GM18517 (cell line): ENCODE results near the gene DEPP1.

ENCODE experiments used
- ATAC-seq: cut with Tn5 transposase; IDR thresholded peaks from one replicate; pipeline ENCODE4 v1.9.1; 2021; ENCODE audit warnings: mild to moderate bottlenecking, moderate library complexity; ENCODE audit not compliant: unreplicated experiment

The DEPP1 gene

GRCh38 chr10:44968091-44968490, 10.5 kb downstream of the DEPP1 start:
- no peak for ATAC-seq

DNA sequence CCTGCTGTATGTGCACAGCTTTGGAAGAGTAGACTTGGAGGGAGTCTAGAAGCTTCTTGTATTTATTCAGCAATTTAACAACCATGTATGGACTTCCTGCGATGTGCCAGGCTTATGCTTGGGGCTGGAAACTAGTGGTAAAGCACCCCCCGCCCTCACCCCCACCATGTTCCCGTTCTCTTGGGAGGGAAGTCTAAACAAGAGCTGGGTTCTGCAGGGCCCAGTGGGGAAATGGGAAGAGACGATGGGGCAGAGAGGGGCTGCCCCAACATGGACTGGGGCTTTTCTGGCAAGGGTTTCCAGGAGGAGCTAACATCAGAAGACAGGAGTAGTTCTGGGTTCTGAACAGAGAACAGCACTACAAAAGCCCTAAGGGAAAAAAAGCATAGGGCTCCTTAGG, 11.0 kb downstream of the DEPP1 start:
- ATAC-seq, result no peak

- no peak for ATAC-seq
These were observed 11.6 kb downstream of the DEPP1 start for GRCh38 chr10:44966816-44967509.

DNA sequence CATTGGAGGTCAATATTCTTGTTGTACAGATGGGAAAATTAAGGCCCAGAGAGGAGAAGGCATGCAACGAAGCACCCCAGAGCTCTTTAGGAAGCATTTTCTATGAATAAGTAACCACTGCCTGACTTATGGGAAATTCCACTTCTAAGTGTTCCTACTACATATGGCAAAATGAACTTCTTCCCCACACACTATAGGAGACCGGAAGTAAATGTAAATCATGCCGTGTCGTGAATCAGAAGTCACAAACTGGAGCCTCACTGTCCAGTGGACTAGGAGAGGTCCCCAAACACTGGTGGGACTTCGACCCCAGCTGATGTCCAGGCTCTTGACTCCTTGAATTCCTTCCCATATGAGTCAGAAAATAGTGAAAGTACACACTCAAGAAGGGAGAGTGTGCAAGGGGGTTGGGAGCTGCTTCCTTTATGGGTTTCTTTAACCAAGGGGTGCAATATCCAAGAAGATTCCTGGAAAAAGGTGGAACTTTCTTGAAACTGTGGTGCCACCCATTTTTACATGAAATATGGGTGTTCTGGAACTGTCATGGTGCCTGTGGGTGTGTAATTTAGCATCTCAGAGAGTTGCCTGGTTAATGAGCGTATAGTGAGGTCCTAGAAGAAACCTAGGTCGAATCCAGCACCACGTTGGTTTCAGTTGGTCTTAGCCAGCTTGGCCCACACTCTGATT, 12.3 kb downstream of the DEPP1 start:
- ATAC-seq, result peak; percentile 25

DNA sequence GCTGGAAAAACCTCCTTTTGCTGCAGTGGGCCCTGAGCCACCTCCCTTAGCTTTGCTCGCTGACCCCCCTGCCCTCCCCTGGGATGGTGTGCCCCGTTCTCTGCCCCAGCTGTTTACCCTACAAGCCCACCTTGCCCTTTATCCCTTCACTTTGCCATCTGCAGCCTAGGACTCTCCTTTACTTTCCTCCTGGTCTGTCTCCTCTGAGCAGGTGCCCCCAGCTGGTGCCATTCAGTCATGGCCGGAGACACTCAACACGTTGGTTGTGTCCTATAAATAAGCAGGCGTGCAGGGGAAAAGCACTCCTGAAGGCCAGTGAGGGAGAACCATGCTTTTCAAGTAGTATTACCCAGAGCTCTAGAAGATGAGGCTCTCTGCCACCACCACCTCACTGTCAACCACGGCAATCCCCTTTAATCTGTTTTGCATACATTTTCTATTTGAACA, 12.9 kb downstream of the DEPP1 start:
- peak; percentile 46 for ATAC-seq

GRCh38 chr10:44965104-44965503, 13.5 kb downstream of the DEPP1 start:
- no peak for ATAC-seq

- no peak for ATAC-seq
These were observed 14.6 kb downstream of the DEPP1 start for GRCh38 chr10:44963772-44964633.

DNA sequence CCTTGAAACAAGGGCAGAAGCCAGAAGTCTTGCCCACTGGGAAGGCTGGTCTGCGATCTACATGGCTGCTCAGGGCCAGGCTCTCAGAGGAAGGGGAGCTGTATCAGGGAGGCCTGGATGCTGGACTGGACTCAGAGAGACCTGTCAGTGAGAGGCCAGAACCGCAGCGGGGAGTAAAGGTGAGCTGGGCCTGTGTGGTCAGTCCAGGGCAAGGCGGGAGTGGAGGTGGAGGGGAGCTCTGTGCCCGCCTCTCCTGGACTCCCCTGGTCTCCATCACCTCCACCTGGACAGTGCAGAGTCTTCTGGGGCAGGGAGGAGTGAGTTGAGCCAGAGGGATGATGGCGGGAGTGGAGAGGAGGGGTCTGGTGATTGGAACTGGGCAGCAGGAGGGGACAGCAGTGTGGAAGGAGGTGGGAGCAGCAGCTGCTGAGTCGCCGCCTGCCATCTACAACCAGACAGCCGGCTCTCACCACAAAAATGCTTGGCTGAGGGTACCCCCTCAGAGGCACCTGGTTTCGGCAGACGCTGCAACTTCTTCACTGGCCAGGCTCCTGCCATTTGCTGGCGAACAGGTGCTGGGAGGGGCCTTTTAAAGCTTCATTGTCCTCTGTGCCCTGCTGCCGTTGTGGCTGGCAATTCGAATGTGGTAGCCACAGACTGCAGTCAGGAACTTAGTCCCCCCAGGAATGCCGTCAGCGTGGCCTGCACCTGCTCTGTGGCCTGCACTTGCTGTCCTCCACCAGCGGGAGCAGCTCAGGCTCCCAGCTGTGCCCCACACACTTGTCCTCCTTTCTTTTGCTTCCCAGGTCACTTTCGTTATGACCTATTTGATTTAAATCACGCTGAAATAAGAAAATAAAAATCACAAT, 15.5 kb downstream of the DEPP1 start:
- no peak for ATAC-seq

DNA sequence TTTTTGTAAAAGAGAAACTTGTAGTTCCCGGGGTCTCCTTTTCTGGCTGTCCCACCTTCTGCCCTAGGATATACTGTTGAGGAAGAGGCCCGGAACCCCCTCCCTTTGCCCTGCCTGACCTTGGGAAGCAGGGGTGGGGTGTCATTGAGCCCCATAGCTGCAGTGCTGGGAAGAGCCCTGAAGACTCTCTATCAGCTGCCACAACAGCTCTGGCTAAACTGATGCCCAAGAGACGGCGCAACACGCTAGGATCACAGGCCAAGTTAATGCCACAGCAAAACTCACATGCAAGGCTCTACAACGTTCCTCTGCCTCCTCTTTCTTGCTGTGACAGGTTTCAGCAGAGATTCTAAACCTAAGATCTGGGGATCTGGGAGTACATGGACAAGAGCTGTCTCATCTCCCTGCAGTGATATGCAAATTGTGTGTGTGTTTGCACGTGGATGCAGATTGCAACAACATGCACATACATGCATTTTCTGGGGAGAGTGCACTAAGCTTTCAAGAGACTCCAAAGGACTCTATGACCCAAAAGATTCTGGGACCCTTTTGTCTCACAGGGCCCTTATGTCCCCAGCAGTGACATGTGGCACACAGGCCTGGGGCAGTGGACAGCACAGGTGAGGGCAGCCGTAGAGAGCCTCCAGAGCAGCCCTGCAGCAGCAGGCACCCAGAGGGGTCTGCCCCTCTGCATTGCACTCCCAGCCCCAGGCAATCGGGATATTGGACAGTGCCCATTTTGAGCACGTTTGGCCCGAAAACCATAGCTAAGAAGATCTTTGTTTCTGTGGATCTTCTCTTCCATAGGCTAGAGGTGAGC, 16.5 kb downstream of the DEPP1 start:
- no peak for ATAC-seq

DNA sequence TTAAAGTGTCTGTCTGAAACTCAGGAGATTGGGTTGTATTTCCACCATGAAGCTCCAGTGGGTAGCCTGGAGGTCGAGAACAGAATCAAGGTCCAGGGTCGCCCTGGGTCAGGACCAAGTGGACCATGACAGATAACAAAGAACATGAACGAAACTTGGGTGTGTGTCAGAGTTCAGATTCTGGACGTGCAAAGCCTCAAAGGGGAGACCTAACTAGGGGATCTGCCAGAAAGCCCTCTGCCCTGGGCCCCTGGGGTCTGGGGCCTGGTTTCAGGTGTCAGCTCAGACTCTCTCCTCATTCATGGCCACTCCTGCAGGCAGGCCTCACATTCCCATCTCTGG, 17.4 kb downstream of the DEPP1 start:
- ATAC-seq, result no peak

DNA sequence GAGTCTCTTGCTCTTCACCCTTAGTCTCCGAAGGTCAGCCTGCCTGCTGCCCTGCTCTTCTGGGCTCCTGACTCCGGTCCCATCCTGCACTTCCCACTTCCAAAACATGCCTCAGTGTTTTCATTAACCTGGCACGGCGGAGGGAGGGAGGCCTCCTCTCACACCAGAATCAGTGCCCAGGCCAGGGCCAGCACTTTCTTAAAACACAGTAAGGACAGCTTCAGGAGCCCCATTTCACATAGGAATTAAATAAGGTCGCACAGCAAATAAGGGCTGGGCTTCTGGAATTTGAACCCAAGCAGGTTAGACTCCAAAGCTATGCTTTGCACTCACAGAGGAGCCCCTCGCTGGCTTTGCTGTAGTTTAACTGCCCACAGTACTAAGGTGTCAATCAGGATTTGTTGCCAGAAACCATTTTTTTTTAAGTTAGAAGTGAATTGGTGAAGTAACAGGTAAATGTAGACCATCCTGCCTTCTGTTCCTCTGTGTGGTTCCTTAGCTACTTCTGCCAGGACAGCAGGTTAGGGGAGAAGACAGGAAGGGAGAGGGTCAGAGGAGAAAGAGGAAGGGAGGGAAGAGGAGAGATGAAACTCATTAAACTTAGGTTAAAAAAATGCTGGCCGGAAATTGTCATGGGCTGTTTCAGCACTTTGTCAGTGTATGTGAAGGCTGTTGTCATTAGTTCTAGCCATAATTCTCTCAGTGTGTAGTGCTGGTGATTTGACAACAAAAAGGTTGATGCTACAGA, 18.0 kb downstream of the DEPP1 start:
- ATAC-seq, result no peak

- no peak for ATAC-seq
These were observed 18.5 kb downstream of the DEPP1 start for GRCh38 chr10:44960088-44960460.

DNA sequence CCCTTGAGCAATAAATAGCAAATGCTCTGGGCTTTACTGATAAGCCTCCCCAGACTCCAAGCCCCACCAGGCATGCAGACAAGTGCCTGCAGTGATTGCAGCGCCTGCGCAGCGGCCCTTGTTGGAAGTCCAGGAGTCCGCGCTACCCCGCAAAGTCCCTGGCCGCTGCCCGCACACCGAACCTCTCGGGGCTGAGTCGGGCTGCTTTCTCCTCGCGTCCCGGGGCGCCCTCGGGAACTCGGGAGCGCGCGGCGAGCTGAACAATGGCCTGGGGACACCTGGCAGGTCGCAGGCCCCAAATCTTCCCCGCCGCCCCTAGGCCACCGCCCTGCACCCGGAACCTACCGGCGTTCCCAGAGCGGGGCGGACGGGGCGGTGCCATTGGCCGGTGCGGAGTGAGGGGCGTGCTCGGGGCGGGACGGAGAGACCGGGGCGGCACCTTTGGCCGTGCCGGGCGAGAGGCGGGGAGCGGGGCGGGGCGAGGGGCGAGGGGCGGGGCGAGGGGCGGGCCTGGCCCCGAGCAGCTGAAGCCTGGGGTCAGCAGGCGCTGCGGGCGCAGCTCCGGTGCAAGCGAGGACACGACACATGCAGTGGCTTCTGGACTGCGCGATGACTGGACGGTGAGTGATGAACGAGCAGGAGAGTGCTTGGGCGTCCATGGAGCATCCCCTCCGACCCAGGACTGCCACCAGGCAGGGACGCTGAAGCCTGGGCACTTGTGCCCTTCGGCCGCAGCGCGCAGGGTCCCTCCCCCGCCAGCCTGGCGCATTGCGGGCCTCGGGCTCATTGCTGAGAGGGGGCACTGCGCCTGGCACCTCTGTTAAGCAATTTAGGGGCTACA, 19.1 kb downstream of the DEPP1 start, which contains the start of gene RASSF4:
RASSF4 (plus strand) TSS at position 556 of the 841 bp plus-strand sequence. CDS start 10,401 bp downstream, outside the sequence.
- ATAC-seq, result peak; percentile 85

GRCh38 chr10:44958898-44959246, 19.7 kb downstream of the DEPP1 start:
- ATAC-seq, result no peak

DNA sequence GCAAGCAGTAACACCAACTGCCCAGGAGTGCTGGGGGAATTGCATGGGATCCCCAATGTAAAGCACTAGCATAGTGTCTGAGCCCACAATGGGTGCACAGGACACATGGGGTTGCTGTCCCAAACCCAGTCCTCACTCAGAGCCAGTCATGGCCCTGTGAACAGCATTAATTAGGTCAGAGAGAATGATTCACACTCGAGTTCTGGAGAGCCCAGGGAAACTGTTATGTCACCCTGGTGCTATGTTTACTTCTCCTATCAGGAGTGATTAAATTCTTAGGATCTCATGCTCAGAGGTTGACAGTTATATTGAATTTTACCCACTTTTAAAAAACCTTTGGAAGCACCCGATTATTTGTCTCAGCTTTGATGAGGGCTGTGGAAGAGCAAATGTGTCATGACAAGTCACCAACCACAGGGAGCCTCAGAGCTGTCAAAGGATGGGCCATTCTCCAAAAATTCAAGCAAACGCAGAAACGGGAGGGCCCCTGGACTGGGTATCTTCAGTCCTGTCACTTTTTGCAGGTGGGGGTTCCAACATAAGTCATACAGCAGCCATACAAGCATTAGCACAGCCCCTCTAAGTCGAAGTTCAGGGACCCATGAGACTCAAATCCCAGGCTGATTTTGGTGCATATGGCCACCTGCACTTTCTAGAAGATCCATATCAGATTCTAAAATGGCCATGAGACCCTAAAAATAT, 20.3 kb downstream of the DEPP1 start:
- ATAC-seq, result no peak

DNA sequence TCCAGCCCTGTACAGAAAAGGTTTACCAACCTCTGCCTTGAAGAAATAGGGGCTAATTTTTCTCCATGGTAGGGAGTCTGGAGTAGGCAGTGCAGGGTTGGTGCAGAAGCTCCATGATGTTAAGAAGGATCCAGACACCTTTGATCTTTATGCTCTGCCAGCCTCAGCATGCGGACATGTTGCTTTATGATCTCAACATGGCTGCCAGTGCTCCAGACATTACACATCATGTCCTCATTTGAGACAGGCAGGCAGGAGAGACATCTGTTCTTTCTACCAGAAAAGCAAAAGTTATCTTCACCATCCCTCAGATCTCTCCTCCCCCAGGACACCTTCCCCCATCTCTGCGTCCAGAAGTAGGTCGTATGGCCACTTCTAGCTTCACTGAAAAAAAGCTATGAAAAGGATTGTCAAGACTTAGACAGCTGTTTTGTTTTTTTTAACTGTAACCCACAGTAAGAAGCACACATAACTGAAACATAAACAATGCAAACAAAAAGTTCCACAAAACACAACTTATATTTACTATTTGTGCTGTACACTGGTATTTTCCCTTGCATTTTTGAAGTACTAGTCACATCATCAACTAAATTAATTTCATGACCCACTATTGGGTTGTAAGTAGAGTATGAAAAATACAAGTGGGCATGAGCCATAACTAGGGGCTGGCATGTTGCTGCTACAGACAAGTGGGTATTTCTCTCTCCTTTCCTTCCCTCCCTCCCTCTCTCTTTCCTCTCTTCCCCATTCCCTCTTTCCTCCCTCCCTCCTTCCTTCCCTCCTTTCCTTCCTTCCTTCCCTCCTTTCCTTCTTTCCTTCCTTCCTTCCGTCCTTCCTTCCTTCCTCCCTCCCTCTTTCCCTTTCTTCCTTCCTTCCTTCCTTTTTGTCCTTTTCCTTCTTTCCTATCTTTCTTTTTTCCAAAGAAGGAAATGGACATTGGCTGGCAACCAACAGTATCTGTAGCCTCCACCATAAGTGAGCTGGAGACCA, 21.6 kb downstream of the DEPP1 start:
- ATAC-seq, result no peak

DNA sequence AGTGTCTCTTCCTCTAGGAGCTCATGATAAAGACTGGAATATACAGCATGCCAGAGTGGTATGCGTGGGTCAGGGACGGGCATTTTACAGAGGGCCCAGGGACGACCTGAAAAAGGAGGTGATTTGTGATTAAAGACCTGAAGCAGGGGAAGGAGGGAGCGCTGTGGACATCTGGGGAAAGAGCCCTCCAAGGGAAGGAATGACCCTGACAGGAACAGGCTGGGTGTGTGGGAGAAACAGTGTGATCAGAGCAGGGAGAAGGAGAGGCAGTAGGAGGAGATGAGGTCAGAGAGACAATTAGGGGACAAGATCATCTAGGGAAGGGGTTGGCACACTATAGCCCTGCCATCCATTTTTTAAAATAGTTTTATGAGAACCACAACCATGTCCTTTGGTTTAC, 22.4 kb downstream of the DEPP1 start:
- no peak for ATAC-seq
